OCI-LY7 (cell line): Measurements from ENCODE around the gene BDKRB1.

Source experiments
- EZH2phosphoT487 ChIP-seq: fragments of 200-600 bp; sonication (generic); IDR thresholded peaks from 2 replicates; pipeline ENCODE4 v1.6.1; 2018; ENCODE audit warnings: low read depth, borderline replicate concordance, mild to moderate bottlenecking, mixed run types, antibody characterized with exemption, low read length, moderate library complexity, mixed read lengths
- TF ChIP-seq, protein P1 (sequence below): fragments of 200-600 bp; sonication (generic); conservative IDR thresholded peaks from 2 replicates; pipeline ENCODE4 v1.5.1; 2014; ENCODE audit warnings: mild to moderate bottlenecking, antibody characterized with exemption, low read length, moderate library complexity, mixed read lengths

DNA sequence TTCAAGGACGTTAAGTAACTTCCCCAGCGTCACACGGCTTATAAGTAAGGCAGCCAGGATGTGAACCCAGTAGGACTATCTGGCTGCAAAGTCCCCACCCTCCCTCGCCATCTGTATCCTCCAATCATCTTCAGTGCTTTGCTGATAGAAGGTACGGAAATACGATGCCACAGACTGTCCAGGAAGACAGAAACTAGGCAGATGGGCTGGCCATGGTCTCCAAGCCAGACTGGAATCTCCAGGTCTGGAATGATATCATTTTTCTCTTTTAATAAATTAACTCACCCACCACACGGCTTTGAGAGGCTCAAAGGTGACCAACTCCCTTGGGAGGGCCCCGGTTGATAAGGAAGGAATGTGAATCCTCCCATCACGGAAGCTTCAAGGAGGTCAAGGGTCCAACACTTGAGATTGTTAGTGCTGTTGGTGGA, 16.3 kb upstream of the BDKRB1 start:
- TF ChIP-seq, protein P1, sequence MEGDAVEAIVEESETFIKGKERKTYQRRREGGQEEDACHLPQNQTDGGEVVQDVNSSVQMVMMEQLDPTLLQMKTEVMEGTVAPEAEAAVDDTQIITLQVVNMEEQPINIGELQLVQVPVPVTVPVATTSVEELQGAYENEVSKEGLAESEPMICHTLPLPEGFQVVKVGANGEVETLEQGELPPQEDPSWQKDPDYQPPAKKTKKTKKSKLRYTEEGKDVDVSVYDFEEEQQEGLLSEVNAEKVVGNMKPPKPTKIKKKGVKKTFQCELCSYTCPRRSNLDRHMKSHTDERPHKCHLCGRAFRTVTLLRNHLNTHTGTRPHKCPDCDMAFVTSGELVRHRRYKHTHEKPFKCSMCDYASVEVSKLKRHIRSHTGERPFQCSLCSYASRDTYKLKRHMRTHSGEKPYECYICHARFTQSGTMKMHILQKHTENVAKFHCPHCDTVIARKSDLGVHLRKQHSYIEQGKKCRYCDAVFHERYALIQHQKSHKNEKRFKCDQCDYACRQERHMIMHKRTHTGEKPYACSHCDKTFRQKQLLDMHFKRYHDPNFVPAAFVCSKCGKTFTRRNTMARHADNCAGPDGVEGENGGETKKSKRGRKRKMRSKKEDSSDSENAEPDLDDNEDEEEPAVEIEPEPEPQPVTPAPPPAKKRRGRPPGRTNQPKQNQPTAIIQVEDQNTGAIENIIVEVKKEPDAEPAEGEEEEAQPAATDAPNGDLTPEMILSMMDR, result no peak
- no peak for TF ChIP-seq EZH2phosphoT487
